ENCODE results near the gene NDUFA1. TPM values are rescaled to one million over a fixed set of nuclear protein-coding genes. Genes with fewer than 3 reads are reported as not detected.
"Not testable (repeated sequence)": the region's sequence is repeated elsewhere in the genome, so short reads cannot be mapped to it uniquely, and the experiment has no call there.

The NDUFA1 gene
- total RNA-seq, 4 donors from 2014 or later, result 58.1 to 109 (median 68.7) TPM

GRCh38 chrX:119919835-119920585 is 48.4 kb downstream of the NDUFA1 start:
- no peaks in the 10 kb centered on the region for H3K27me3 ChIP-seq
- peaks cover 0 to 6% (median 0%) of the 10 kb centered on the region in 3 donors for H3K36me3 ChIP-seq
- no peak for TF ChIP-seq CTCF (IDR thresholded peaks at IDR 0.05)
- no peak for TF ChIP-seq POLR2A (IDR thresholded peaks at IDR 0.05)
- no peaks in the 10 kb centered on the region for H3K4me1 ChIP-seq
- no peaks in the 10 kb centered on the region for H3K9me3 ChIP-seq
- no peak for DNase-seq
- no peak overlapping the region for H3K27ac ChIP-seq
- H3K4me3 ChIP-seq, result no peak overlapping the region

DNA sequence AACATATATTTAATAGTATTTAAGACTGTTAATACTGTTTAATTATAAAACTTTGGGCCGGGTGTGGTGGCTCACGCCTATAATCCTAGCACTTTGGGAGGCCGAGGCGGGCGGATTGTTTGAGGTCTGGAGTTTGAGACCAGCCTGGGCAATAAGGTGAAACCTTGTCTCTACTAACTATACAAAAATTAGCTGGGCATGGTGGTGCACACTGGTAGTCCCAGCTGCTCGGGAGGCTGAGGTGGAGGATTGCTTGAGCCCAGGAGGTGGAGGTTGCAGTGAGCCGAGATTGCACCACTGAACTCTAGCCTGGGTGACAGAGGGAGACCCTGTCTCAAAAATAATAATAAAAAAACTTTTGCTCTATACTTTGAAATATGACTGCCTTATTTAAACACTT is 50.8 kb downstream of the NDUFA1 start:
- not testable (repeated sequence) for H3K27ac ChIP-seq, H3K36me3 ChIP-seq, H3K27me3 ChIP-seq, H3K4me3 ChIP-seq, H3K9me3 ChIP-seq, H3K4me1 ChIP-seq, DNase-seq

Other genes with a start within 250 kb of the NDUFA1 start
- 100 to 1,000 TPM in 1 of 4 donors, 10 to 100 TPM in 2, 1 to 10 TPM in 1; 4.9 to 116 (median 15.5) TPM for gene SEPTIN6, start 178.7 kb upstream of the NDUFA1 start, total RNA-seq
- gene SOWAHD, start 113.2 kb upstream of the NDUFA1 start, total RNA-seq, result 1 to 10 TPM in 3 of 4 donors, not detected in 1; 1.3 to 2.7 (median 2.5) TPM
- gene RPL39, start 80.2 kb upstream of the NDUFA1 start, total RNA-seq, result 1,000 to 10,000 TPM in 2 of 4 donors, 100 to 1,000 TPM in 2; 781 to 2,903 (median 945) TPM
- gene UPF3B, start 18.9 kb upstream of the NDUFA1 start, total RNA-seq, result 10 to 100 TPM in 2 of 4 donors, 1 to 10 TPM in 2; 5.3 to 28.9 (median 8.8) TPM
- gene RNF113A, start 99 bp upstream of the NDUFA1 start, total RNA-seq, result 10 to 100 TPM; 11.6 to 16.6 (median 15.6) TPM
- not detected for gene AKAP14, start 24.1 kb downstream of the NDUFA1 start, total RNA-seq
- 10 to 100 TPM in 2 of 4 donors, 1 to 10 TPM in 2; 4.1 to 10.5 (median 7.7) TPM for gene NKAP, start 71.9 kb downstream of the NDUFA1 start, total RNA-seq
- not detected for gene RHOXF2B, start 205.9 kb downstream of the NDUFA1 start, total RNA-seq
- gene RHOXF1, start 244.1 kb downstream of the NDUFA1 start, total RNA-seq, result 1 to 10 TPM in 2 of 4 donors, not detected in 2; 2.9 to 7.2 TPM